GM19240 (cell line): ENCODE results near the gene MEGF11.

Experiments used
- DNase-seq: peaks from one replicate; pipeline ENCODE4 v3.0.0; 2011; ENCODE audit warnings: low spot score; ENCODE audit not compliant: insufficient read length

The MEGF11 gene

GRCh38 chr15:66253418-66254088 is at the start of gene MEGF11:
MEGF11 (minus strand) TSS chr15:66253750; CDS start chr15:66128403, 125,347 bp downstream.
- no peak for DNase-seq

GRCh38 chr15:66302489-66303278 is 49.1 kb upstream of the MEGF11 start:
- DNase-seq, result no peak

DNA sequence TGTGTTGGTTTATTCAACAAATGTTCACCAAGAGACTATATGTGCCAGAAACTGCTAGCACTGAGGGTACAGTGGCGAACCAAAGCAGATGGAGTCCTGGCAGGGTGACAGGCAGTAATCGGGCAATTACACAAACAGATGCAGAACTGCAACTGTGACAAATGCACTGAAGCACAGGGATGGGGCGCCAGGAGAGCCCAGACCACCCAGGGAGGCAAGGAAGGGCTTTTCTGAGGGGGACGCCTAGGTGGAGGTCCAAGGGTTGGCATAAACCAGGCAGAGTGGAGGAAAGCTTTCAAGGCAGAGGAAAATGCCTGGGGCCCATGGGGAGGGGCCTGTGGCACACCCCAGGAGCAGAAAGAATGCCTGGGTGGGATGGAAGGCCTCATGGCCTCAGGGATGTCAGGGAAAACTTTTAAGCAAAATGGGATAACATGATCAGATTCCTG is 45.3 kb upstream of the MEGF11 start:
- no peak for DNase-seq

- no peak for DNase-seq
Observed at GRCh38 chr15:66296186-66296585, 42.6 kb upstream of the MEGF11 start.

- DNase-seq, result no peak
Observed at GRCh38 chr15:66294932-66295235, 41.3 kb upstream of the MEGF11 start.

GRCh38 chr15:66294157-66294931 is 40.8 kb upstream of the MEGF11 start:
- peak; percentile 26 for DNase-seq

DNA sequence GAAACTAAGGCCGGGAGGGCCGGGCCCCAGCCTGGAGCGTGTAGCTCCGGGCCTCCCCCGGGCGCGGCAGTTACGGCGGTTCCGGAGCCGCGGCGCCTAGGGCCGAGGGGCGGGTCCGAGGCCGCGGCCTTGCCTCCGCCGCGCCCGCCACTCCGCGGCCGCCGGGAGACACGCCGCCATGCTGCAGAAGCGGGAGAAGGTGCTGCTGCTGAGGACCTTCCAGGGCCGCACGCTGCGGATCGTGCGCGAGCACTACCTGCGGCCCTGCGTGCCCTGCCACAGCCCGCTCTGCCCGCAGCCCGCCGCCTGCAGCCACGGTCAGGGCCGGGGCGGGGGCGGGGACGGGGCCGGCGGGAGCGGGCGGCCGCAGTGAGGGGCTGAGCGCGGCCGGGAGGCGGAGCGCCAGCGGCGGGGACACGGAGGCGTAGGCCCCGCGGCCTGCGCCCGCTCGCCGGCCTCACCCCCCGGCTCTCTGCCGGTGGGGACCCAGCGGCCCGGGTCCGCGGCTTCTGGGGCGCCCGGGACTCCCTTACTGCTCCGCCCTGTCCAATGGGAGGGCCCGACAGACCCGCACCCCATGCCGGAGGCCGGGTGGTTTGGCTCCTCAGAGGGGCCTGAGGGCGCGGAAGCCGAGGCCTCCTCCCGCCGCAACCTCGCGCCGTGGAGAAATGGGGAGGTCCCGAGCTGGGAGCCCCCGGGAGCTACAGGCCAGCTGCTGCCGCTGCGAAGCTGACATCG is 40.0 kb upstream of the MEGF11 start, which contains the start of gene DIS3L:
TSS of gene DIS3L (plus strand) at position 150 of the 738 bp plus-strand sequence. CDS start at position 179, 29 bp downstream.
- DNase-seq, result peak; percentile 56

- DNase-seq, result no peak
Observed at GRCh38 chr15:66292571-66293418, 39.2 kb upstream of the MEGF11 start.

- DNase-seq, result no peak
Observed at GRCh38 chr15:66291816-66292570, 38.4 kb upstream of the MEGF11 start.

GRCh38 chr15:66290518-66290917 is 37.0 kb upstream of the MEGF11 start:
- DNase-seq, result no peak

GRCh38 chr15:66290007-66290406 is 36.5 kb upstream of the MEGF11 start:
- DNase-seq, result no peak

- no peak for DNase-seq
Observed at GRCh38 chr15:66288551-66289185, 35.1 kb upstream of the MEGF11 start.

DNA sequence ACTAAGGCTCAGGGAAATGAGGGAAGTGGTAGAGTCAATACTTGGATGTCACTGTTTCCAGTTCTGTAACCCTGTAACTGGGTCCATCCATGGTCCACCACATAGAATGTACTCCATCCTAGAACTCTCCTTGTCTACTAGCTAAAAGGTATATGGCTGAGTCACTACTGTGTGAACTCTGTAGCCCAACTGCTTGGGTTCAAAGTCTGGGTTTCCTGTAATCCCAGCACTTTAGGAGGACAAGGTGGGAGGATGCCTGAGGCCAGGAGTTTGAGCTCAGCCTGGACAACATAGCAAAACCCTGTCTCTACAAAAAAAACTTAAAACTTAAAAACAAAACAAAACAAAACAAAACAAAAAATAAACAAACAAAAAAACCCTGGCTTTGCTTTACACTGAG is 34.5 kb upstream of the MEGF11 start:
- DNase-seq, result no peak

GRCh38 chr15:66287461-66288057 is 34.0 kb upstream of the MEGF11 start:
- DNase-seq, result no peak

DNA sequence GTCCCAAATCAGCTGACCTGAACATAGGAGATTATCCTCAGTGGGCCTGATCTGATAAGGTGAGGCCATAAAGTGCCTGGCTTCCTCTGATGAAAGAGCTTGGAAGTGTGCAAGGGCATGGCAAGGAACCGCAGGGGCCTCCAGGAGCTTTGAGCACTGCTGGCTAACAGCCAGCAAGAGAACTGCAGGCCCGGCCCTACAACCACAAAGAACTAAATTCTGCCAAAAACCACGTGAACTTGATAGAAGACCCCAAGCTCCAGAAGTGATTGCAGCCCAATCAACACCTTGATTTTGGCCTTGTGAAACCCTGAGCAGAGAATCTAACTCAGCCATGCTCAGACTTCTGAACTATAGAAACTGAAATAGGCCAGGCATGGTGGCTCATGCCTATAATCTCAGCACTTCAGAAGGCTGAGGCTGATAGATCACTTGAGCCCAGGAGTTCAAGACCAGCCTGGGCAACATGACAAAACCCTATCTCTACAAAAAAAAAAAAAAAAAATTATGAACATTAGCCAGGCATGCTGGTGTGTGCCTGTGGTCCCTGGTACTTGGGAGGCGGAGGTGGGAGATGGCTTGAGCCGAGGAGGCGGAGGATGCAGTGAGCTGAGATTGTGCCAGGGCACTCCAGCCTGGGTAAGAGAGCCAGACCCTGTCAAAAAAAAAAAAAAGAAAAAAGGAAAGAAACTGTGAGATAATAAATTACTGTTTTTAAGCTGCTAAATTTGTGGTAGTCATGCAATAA is 32.2 kb upstream of the MEGF11 start:
- no peak for DNase-seq

- DNase-seq, result no peak
Observed at GRCh38 chr15:66284271-66284670, 30.7 kb upstream of the MEGF11 start.

GRCh38 chr15:66278671-66279070 is 25.1 kb upstream of the MEGF11 start:
- no peak for DNase-seq

DNA sequence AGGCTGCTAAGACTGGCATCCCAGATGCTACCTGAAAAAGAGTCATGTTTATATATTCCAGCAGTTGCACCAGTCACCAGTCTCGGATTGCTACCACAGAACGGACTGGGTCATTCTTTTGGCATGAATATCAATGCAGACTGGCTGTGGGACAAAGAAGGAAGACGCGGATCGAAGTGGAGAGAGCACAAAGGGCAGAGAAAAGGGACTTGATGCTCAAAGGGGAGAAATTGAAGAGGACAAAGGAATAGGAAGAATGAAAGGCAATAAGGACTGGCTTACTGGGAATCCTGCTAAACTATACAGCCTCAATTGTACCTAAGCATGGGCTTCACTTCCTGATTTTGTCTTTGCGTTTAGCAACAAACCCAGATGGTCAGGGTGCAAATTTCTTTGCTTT is 24.5 kb upstream of the MEGF11 start:
- DNase-seq, result no peak
